Measurements from ENCODE around the gene DYNC2LI1. TPM values are rescaled to one million over a fixed set of nuclear protein-coding genes. Genes with fewer than 3 reads are reported as not detected.

DYNC2LI1 gene
- polyA plus RNA-seq, 1 donor (not counting 4 experiments of a cell fraction or from before 2014, with no cell fraction given), result 29.9 TPM

DNA sequence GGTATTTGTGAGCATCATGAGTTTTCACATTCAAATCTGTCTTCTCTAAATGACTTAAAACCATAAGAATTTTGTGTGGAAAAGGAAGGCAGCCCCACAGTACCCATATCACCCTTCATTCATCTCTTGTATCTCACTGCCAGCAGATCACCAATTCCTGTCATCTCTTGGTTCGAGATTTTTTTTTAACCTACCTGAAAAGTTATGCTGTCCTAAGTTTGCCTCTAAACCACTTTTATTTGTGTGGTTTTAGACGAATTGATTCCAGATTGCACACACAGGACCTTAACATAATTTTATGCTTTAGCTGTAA lies 32.8 kb downstream of the DYNC2LI1 start:
- Histone ChIP-seq H3K27me3 (ENCODE audit: control insufficient read depth, extremely low read depth, insufficient read depth, low read length) (no peaks in the 10 kb centered on the region), H3K9me1 (ENCODE audit: control insufficient read depth, extremely low read depth, insufficient read depth, low read length) (no peaks in the 10 kb centered on the region), H3K4me1 (ENCODE audit: control insufficient read depth, extremely low read depth, insufficient read depth, low read length) (no peaks in the 10 kb centered on the region), H3K4me2 (ENCODE audit: control insufficient read depth, extremely low read depth, insufficient read depth, low read depth, low read length) (no peak overlapping the region), H3K9me3 (ENCODE audit: control insufficient read depth, low read depth, low read length) (no peaks in the 10 kb centered on the region), H3K36me3 (ENCODE audit: control insufficient read depth in 2 of 2, extremely low read depth in 1 of 2, insufficient read depth in 2 of 2, low read length in 2 of 2) (peaks cover 3 to 5% of the 10 kb centered on the region in 2 experiments), H3K4me3 (ENCODE audit: control insufficient read depth in 2 of 3, extremely low read depth in 1 of 3, insufficient read depth in 2 of 3, low read depth in 1 of 3, low read length in 3 of 3) (no peak overlapping the region), H3K9ac (ENCODE audit: control insufficient read depth, extremely low read depth, insufficient read depth, low read length) (no peak overlapping the region), H2AFZ (ENCODE audit: control insufficient read depth, low read length) (no peak overlapping the region), H3K27ac (ENCODE audit: control insufficient read depth, insufficient read depth, low read length) (no peak overlapping the region), H3K79me2 (ENCODE audit: control insufficient read depth, insufficient read depth, low read length) (no peaks in the 10 kb centered on the region), H4K20me1 (ENCODE audit: control insufficient read depth, extremely low read depth, insufficient read depth, low read length) (no peaks in the 10 kb centered on the region)
- DNase-seq (ENCODE audit: low read depth, low spot score), result no peak
- FAIRE-seq, result no peak
- TF ChIP-seq, protein P1, sequence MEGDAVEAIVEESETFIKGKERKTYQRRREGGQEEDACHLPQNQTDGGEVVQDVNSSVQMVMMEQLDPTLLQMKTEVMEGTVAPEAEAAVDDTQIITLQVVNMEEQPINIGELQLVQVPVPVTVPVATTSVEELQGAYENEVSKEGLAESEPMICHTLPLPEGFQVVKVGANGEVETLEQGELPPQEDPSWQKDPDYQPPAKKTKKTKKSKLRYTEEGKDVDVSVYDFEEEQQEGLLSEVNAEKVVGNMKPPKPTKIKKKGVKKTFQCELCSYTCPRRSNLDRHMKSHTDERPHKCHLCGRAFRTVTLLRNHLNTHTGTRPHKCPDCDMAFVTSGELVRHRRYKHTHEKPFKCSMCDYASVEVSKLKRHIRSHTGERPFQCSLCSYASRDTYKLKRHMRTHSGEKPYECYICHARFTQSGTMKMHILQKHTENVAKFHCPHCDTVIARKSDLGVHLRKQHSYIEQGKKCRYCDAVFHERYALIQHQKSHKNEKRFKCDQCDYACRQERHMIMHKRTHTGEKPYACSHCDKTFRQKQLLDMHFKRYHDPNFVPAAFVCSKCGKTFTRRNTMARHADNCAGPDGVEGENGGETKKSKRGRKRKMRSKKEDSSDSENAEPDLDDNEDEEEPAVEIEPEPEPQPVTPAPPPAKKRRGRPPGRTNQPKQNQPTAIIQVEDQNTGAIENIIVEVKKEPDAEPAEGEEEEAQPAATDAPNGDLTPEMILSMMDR (optimal IDR thresholded peaks at IDR 0.05 in 1 of 3, IDR thresholded peaks at IDR 0.05 in 1 of 3, conservative IDR thresholded peaks at IDR 0.05 in 1 of 3; ENCODE audit: extremely low read depth in 1 of 3, insufficient read depth in 2 of 3, low read length in 3 of 3), result no peak
- no peak for TF ChIP-seq EZH2 (IDR thresholded peaks at IDR 0.05; ENCODE audit: low read length)
- dilution Hi-C loops (cut with MboI; ENCODE audit: extremely low pct_ligation_motif_present, low sequenced_read_pairs), result no loop called here

DNA sequence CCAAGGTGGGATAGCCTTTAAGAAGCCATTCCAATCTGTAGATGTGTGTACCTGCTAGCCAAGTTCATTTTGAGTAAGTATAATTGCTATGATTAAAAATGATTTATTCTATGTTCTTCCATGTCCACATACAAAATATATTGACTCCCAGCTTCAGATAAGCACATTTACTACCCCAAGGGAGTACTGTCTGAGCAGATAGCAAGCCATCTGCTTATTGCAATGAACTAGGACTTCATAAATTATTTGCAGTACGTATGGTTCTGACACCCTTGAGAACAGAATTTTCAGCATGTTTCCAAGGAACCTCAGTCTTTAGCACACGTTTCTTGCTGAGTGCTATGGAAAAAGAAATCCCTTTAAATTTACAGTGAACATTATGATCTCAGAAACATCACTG lies 36.6 kb downstream of the DYNC2LI1 start:
- H3K4me2 ChIP-seq (ENCODE audit: control insufficient read depth, extremely low read depth, insufficient read depth, low read depth, low read length), result no peak overlapping the region
- dilution Hi-C loops (cut with MboI; ENCODE audit: extremely low pct_ligation_motif_present, low sequenced_read_pairs), result no loop called here
- no peak for TF ChIP-seq EZH2 (IDR thresholded peaks at IDR 0.05; ENCODE audit: low read length)
- TF ChIP-seq, protein P1 (optimal IDR thresholded peaks at IDR 0.05 in 1 of 3, IDR thresholded peaks at IDR 0.05 in 1 of 3, conservative IDR thresholded peaks at IDR 0.05 in 1 of 3; ENCODE audit: extremely low read depth in 1 of 3, insufficient read depth in 2 of 3, low read length in 3 of 3), result no peak
- no peak overlapping the region for H3K27ac ChIP-seq (ENCODE audit: control insufficient read depth, insufficient read depth, low read length)
- H3K36me3 ChIP-seq (ENCODE audit: control insufficient read depth in 2 of 2, extremely low read depth in 1 of 2, insufficient read depth in 2 of 2, low read length in 2 of 2), result peaks cover 3 to 5% of the 10 kb centered on the region in 2 experiments
- H3K9me3 ChIP-seq (ENCODE audit: control insufficient read depth, low read depth, low read length), result no peaks in the 10 kb centered on the region
- H3K9me1 ChIP-seq (ENCODE audit: control insufficient read depth, extremely low read depth, insufficient read depth, low read length), result no peaks in the 10 kb centered on the region
- no peaks in the 10 kb centered on the region for H3K27me3 ChIP-seq (ENCODE audit: control insufficient read depth, extremely low read depth, insufficient read depth, low read length)
- H4K20me1 ChIP-seq (ENCODE audit: control insufficient read depth, extremely low read depth, insufficient read depth, low read length), result no peaks in the 10 kb centered on the region
- H2AFZ ChIP-seq (ENCODE audit: control insufficient read depth, low read length), result no peak overlapping the region
- no peak overlapping the region for H3K9ac ChIP-seq (ENCODE audit: control insufficient read depth, extremely low read depth, insufficient read depth, low read length)
- FAIRE-seq (no peak), DNase-seq (ENCODE audit: low read depth, low spot score) (no peak)
- H3K4me1 ChIP-seq (ENCODE audit: control insufficient read depth, extremely low read depth, insufficient read depth, low read length), result no peaks in the 10 kb centered on the region
- H3K4me3 ChIP-seq (ENCODE audit: control insufficient read depth in 2 of 3, extremely low read depth in 1 of 3, insufficient read depth in 2 of 3, low read depth in 1 of 3, low read length in 3 of 3), result no peak overlapping the region
- no peaks in the 10 kb centered on the region for H3K79me2 ChIP-seq (ENCODE audit: control insufficient read depth, insufficient read depth, low read length)
